Activated T-helper 17 cell treated with anti-CD3 and anti-CD28 coated beads, Interleukin-2, amount 50 U/mL, for 72 hours (primary cell): ENCODE measurements around the gene FAM170B. TPM values are rescaled to one million over a fixed set of nuclear protein-coding genes. Genes with fewer than 3 reads are reported as not detected.
A peak's percentile ranks its signal among the peaks of the same experiment; 100 is the strongest.

Experiments
- ATAC-seq: fragments of 150-1000 bp; cut with Tn5 transposase; replicated peaks from 2 replicates; pipeline ENCODE4 v1.10.0; 2021; ENCODE audit warnings: mild to moderate bottlenecking, moderate library complexity
- H3K27ac Mint-ChIP-seq: one replicate; pipeline ENCODE4 v1.8.0; 2022; ENCODE audit warnings: mixed read lengths
- H3K27me3 Mint-ChIP-seq: one replicate; pipeline ENCODE4 v1.8.0; 2022; ENCODE audit warnings: mixed read lengths
- H3K36me3 Mint-ChIP-seq: one replicate; pipeline ENCODE4 v1.8.0; 2022; ENCODE audit warnings: low read depth, mild to moderate bottlenecking, mixed read lengths
- H3K4me1 Mint-ChIP-seq: one replicate; pipeline ENCODE4 v1.8.0; 2022; ENCODE audit warnings: mixed read lengths
- H3K4me3 Mint-ChIP-seq: one replicate; pipeline ENCODE4 v1.8.0; 2022; ENCODE audit warnings: mild to moderate bottlenecking, mixed read lengths
- H3K9me3 Mint-ChIP-seq: one replicate; pipeline ENCODE4 v1.8.0; 2022; ENCODE audit warnings: mixed read lengths
- total RNA-seq, 2 donors: library from RNA; stranded (reverse); gene quantifications; one replicate each; pipeline ENCODE4 v1.2.3, GENCODE V29; 2022

FAM170B gene
- total RNA-seq, 2 donors from 2014 or later, result not detected

- H3K4me1 Mint-ChIP-seq, result peaks cover 38% of the 10 kb centered on the region
- H3K27me3 Mint-ChIP-seq, result no peaks in the 10 kb centered on the region
- H3K9me3 Mint-ChIP-seq, result no peaks in the 10 kb centered on the region
- peak overlapping the region; percentile 99 for H3K27ac Mint-ChIP-seq
- H3K36me3 Mint-ChIP-seq, result peaks cover 96% of the 10 kb centered on the region
- peak overlapping the region; percentile 82 for H3K4me3 Mint-ChIP-seq
- no peak for ATAC-seq
These were observed 39.5 kb upstream of the FAM170B start for GRCh38 chr10:49173201-49173772.

DNA sequence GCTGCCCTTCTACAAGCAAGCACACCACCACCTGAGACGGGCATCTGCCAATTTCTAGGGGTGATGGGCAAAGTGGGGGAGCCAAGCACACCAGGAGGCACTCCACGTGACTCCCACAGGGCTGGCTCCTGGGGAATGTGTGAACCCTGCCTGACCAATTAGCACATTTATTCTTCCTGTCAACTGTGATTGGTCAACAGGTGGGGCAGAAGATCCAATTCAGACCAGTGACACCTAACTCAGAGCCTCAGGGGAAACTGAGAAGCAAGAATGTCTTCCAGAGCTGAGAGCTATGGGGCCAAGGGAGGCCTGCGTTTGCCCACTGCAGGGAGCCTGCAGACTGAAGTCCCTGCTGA lies 38.9 kb upstream of the FAM170B start:
- Mint-ChIP-seq H3K4me3 (peak overlapping the region; percentile 82), H3K4me1 (peaks cover 34% of the 10 kb centered on the region)
- ATAC-seq, result no peak

GRCh38 chr10:49172061-49172776 lies 38.4 kb upstream of the FAM170B start:
- Mint-ChIP-seq H3K9me3 (no peaks in the 10 kb centered on the region), H3K4me1 (peaks cover 31% of the 10 kb centered on the region), H3K27ac (peak overlapping the region; percentile 56), H3K4me3 (peak overlapping the region; percentile 9), H3K36me3 (peaks cover 97% of the 10 kb centered on the region), H3K27me3 (no peaks in the 10 kb centered on the region)
- no peak for ATAC-seq

More for the DNA sequence above, 38.9 kb upstream of the FAM170B start:
- Mint-ChIP-seq H3K36me3 (peaks cover 96% of the 10 kb centered on the region), H3K27me3 (no peaks in the 10 kb centered on the region), H3K27ac (peak overlapping the region; percentile 99), H3K9me3 (no peaks in the 10 kb centered on the region)

GRCh38 chr10:49171326-49172060 lies 37.7 kb upstream of the FAM170B start:
- H3K27ac Mint-ChIP-seq, result peak overlapping the region; percentile 56
- peaks cover 97% of the 10 kb centered on the region for H3K36me3 Mint-ChIP-seq
- no peaks in the 10 kb centered on the region for H3K9me3 Mint-ChIP-seq
- no peak for ATAC-seq
- no peaks in the 10 kb centered on the region for H3K27me3 Mint-ChIP-seq
- peaks cover 28% of the 10 kb centered on the region for H3K4me1 Mint-ChIP-seq
- H3K4me3 Mint-ChIP-seq, result peak overlapping the region; percentile 9

DNA sequence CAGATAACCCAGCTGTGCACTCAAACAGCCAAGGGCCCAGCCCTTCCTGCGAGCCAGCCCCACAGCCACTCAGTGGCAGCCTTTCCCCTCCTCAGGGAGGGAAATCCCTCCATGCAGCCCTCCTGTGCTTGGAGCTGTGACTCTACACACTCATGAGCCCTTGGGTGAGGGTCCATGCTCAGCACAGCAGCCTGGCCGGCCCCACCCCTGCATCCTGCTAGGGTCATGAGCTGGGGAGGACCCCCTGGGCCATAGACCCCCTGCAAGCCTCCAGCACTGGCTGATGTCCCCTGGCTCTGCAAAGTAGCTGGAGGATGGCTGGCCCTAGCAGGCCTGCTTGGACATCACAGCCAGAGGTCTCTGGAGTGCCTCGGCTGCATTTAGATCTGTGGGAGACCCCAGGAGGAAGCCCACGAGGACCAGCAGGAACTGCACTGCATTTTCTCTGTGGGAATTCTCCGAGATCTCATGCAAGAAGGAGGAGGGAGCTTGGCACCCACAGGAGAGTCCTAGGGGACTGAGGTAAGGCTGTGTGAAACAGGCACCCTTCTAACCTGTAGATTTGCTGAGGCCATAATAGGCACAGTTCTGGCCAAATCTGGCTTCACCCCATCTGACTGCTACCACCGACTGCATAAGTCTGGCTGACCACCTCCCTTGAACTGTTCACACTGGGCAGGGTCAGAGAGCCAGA lies 37.0 kb upstream of the FAM170B start:
- H3K27me3 Mint-ChIP-seq, result no peaks in the 10 kb centered on the region
- H3K4me3 Mint-ChIP-seq, result peak overlapping the region; percentile 7
- H3K36me3 Mint-ChIP-seq, result peaks cover 97% of the 10 kb centered on the region
- H3K9me3 Mint-ChIP-seq, result no peaks in the 10 kb centered on the region
- no peak for ATAC-seq
- H3K27ac Mint-ChIP-seq, result peak overlapping the region; percentile 59
- H3K4me1 Mint-ChIP-seq, result peaks cover 27% of the 10 kb centered on the region

DNA sequence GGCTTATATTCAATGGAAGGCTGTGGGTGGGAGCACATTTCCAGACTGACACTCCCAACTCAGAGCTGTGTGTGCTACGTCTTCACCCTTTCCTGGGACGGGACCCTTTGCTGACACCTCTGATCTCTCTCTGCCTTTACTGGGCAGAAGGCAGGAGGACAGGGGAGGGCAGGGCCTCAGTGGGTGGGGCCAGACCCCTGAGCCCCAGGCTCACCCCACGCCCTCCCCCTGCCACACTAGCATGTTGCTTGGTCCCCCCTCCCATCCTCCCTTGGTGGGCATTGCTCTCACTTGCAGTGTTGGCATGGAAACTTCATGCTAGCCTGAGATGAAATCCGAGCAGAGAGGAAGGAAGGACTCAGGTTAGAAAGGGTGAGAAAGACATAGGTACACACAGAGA lies 36.0 kb upstream of the FAM170B start:
- Mint-ChIP-seq H3K27ac (no peak overlapping the region), H3K36me3 (peaks cover 97% of the 10 kb centered on the region), H3K4me1 (peaks cover 25% of the 10 kb centered on the region), H3K9me3 (no peaks in the 10 kb centered on the region), H3K4me3 (peak overlapping the region; percentile 7), H3K27me3 (no peaks in the 10 kb centered on the region)
- no peak for ATAC-seq

DNA sequence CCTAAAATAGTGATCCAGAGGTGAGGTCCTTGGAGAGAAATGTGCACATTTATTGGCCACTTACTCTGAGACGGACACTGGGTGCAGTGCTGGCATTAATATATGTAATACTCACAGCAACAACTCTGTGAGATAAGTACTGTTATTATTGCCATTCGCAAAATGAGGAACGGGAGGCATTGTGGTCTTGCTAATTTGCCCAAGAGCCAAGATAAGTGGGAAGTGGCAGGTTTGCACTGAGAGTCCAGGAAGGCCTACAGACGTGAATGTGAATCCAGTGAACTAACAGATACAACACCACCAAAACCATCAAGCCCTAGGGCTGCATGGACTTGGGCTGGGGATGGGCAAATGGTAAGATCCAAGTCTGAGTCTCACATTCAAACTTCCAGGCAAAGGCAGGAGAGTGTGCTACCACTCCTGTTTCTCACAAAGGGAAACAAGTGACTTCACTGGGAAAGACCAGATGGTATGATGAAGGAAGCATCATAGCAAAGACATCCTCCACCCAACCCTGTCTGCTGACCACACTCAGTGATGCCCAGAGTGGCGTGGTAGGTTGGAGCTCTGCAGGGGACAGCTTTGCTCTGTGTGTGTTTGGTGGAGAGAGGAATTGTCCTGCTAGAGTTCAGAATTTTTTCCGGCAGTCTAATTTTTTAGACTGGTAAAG lies 35.1 kb upstream of the FAM170B start:
- Mint-ChIP-seq H3K4me3 (no peak overlapping the region), H3K9me3 (peaks cover 4% of the 10 kb centered on the region), H3K27ac (peak overlapping the region; percentile 74), H3K36me3 (peaks cover 97% of the 10 kb centered on the region), H3K27me3 (no peaks in the 10 kb centered on the region), H3K4me1 (peaks cover 27% of the 10 kb centered on the region)
- no peak for ATAC-seq

DNA sequence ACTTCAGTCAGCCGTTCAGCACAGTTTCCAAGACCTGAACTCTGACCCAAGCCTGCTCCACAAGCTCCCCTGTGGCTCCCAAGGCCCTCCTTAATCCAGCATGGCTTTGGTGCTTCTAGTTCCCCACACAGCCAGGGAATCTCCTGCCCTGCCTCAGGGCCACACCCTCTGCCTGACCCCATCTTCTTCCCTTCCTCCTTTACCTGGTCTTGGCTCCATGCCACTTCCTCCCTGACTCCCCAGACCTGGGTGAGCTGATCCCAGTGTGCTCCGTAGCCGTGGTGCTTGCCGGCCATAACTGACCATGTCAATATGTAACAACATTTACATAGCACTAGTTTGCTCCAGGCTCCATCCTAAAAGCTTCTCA lies 34.3 kb upstream of the FAM170B start:
- Mint-ChIP-seq H3K27ac (peak overlapping the region; percentile 74), H3K9me3 (peaks cover 4% of the 10 kb centered on the region), H3K27me3 (no peaks in the 10 kb centered on the region), H3K4me1 (peaks cover 24% of the 10 kb centered on the region), H3K4me3 (peak overlapping the region; percentile 4), H3K36me3 (peaks cover 97% of the 10 kb centered on the region)
- no peak for ATAC-seq

GRCh38 chr10:49167425-49168170 lies 33.8 kb upstream of the FAM170B start:
- Mint-ChIP-seq H3K27ac (peak overlapping the region; percentile 74), H3K27me3 (no peaks in the 10 kb centered on the region), H3K9me3 (peaks cover 4% of the 10 kb centered on the region), H3K4me3 (peak overlapping the region; percentile 50), H3K4me1 (peaks cover 24% of the 10 kb centered on the region), H3K36me3 (peaks cover 97% of the 10 kb centered on the region)
- no peak for ATAC-seq

DNA sequence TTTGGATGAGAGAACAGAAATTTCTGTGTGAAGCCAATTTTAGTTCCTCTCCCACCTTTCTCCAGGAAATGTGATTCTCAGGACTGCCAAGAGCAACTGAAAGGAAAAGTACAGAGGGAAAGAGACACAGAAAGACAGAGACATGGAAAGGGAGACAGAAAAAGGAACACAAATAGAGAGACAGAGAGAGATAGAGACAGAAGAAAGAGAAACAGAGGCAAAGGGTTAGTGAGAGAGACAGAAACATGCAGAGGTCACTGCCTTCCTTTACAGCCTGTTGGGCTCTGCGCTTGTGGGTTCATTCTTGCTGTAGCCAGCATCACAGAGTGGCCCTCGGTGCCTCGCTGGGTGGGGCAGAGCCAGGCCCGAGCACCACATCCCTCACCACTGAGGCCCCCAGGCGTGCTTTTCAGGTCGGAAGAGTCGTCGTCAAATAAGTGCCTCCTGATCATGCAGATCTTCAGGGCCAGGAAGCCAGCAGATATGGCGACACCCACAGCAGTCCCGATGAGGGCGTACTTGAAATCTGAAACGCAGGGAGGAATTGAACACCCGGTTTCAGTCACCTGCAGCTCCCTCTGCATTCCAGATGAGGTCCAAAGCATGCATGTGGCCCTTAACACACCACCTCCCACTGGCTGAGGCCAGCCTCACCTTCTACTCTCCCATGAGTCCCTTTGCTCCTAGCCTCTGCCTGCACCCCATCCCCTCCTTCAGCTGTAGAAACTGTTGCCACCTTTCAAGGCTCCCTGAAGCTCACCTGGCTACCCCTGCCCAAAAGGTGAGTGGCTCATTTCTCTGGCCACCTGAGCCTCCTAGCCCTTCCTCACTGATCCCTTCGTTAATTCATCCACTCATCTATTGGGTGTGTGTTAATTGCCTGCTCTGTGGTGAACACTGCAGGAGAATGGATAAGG lies 32.9 kb upstream of the FAM170B start:
- Mint-ChIP-seq H3K4me3 (peak overlapping the region; percentile 50), H3K27ac (peak overlapping the region; percentile 74)

GRCh38 chr10:49165821-49166483 lies 32.1 kb upstream of the FAM170B start:
- Mint-ChIP-seq H3K27me3 (no peaks in the 10 kb centered on the region), H3K36me3 (peaks cover 100% of the 10 kb centered on the region), H3K9me3 (peaks cover 4% of the 10 kb centered on the region), H3K4me1 (peaks cover 31% of the 10 kb centered on the region), H3K27ac (peak overlapping the region; percentile 74), H3K4me3 (peak overlapping the region; percentile 50)
- ATAC-seq, result peak; percentile 60

More for the DNA sequence above, 32.9 kb upstream of the FAM170B start:
- H3K9me3 Mint-ChIP-seq, result peaks cover 4% of the 10 kb centered on the region
- H3K36me3 Mint-ChIP-seq, result peaks cover 97% of the 10 kb centered on the region
- peak; percentile 9 for ATAC-seq
- peaks cover 29% of the 10 kb centered on the region for H3K4me1 Mint-ChIP-seq
- H3K27me3 Mint-ChIP-seq, result no peaks in the 10 kb centered on the region

GRCh38 chr10:49165259-49165658 lies 31.4 kb upstream of the FAM170B start:
- peak overlapping the region; percentile 71 for H3K27ac Mint-ChIP-seq
- H3K4me3 Mint-ChIP-seq, result peak overlapping the region; percentile 28
- H3K4me1 Mint-ChIP-seq, result peaks cover 31% of the 10 kb centered on the region
- ATAC-seq, result no peak
- peaks cover 100% of the 10 kb centered on the region for H3K36me3 Mint-ChIP-seq
- H3K27me3 Mint-ChIP-seq, result no peaks in the 10 kb centered on the region
- H3K9me3 Mint-ChIP-seq, result peaks cover 4% of the 10 kb centered on the region
